Muscle of back (tissue), 11 donors: ENCODE data around the gene RGS6. TPM values are rescaled to one million over a fixed set of nuclear protein-coding genes. Genes with fewer than 3 reads are reported as not detected.

Experiments
- DNase-seq, 3 donors: peaks; one replicate each; pipeline versions ENCODE4 v3.0.0 to v3.0.0-alpha.2; 2013
- polyA plus RNA-seq, 10 donors: library from polyadenylated mRNA; unstranded; fragments of 120-200 nt; gene quantifications; one replicate each; pipeline ENCODE4 v1.2.1, GENCODE V29; 2013; ENCODE audit not compliant: insufficient read length in 10 of 10

The RGS6 gene
- polyA plus RNA-seq, 10 donors = 4.8 to 7.8 (median 5.8) TPM

DNA sequence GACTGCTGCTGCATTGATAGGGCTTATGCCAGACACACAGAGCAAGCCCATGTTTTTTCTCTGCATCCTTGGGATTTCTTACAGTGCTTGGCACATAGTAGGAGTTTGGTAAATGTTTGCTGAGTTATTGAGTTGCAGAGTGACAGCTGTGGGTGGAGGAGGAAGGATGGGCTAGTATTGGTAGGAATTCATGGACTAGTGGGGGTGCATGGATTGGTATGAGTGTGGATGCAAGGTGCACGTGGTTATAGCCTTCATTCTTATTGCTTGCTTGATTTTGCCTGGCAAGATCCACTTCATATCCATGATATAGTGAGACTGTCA, 11.4 kb downstream of the RGS6 start:
- DNase-seq = no peak

DNA sequence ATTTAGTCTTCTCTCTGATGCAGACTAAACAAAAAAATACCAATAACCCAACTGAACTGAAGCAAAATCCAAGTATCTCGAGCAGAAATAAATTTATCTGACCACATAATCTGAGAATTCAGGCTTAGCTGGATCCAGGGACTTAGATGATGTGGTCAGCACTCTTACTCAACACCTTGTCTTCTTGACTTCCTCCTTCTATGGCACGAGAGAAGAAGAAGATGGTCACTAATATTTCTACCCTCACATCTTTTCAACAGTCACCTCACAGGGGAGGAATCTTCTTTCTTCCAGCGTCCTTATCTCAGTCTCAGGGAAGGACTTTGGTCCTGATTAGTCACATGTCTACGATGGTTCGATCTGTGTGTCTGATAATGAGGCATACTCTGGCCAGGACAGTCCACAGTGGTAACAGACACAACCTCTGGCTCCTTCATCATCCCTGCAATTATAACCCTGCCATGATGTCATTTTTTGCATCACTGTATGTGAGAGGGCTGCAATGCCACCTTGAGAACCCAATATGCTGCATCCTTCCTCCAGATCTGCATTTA, 15.8 kb downstream of the RGS6 start:
- DNase-seq = no peak

DNA sequence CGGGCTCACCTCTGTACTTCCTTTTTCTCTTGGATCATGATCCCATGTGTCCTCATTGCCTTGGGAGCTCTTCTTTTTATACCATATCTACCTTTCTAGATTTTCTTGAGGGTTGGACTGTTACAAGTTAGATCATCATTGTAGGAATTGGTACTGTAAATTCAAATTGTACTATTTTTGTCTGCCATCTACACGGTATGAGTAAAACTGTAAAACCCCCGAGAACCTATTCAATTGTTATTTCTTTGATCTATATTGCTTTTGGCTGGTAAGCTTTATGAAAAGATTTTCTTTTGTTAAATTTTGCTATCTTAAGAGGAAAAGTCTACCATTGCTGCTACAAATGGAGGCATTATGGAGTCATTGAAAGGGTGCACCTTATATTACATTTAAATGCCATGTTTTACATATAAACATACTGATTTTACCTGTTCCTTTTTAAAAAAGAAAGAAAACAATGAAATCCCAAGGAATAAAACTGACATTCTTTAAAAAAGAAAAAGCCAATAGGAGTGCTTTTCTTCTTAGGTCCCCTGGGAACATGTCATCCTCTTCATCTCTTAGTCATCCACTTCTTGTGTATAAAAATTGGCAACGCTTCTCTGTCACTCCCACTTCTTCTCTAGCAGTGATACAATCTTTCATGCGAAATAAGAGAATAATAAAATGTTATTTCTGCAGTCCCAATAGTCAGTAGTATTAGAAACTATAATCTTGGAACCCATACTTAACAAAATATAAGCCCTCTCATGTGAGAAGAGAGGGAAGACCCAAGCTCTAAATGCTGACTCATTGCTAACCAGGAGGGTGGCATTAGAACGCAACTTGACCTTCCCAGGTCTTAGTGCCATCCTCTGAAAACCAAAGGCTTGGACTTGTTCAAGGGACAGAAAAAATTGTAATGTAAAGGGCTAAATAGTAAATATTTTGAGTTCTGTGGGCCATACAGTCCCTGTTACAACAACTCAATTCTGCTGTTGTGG, 20.4 kb downstream of the RGS6 start:
- DNase-seq = no peak

DNA sequence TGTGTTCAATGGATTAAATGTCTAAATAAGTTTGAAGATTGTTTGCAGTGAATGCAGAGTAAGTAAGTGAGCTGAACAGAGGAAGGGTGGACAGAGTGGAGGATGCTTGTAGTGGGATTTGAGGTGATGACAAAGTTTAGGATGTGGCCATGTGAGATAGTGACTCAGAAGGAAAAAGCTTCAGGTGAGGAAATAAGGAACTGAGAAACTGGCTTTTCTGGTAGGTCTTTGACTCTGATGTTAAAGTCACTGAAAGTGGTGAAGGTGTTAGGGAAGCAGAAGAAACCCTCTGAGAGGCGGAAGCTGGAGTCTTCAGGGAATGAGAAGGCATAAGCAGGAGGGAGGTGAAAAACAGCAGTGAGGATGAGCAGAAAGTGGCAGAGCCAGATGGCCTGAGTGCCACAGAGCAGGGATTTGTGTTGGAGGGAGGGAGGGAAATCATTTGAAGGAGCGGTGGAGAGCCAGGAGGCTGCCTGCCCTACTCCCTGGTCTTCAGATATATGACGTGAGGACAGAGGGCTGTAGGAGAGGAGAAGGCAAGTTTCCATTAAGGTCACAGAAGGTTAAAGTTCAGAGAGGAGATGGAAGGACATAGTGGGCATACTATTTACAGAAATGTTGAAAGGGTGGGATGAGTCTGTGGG, 24.8 kb downstream of the RGS6 start:
- DNase-seq = no peak

DNA sequence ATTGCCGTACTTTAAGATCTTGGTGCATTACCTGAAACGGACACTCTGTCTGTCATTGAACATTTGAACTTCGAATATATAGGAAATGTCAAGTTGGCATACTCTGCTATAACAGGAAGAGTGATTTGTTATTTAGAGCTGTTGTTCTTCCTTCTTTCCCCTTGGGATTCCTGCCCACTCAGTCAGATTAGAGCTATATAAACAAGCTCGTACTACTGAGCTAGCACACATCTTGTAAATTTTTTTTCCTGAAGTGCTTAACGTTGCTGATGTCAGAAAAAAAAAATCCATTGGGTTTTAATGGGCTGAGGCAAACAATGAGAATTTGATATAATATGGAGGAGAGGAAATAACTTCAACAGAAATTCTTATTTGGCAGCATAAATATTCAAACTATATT, 26.8 kb downstream of the RGS6 start:
- no peak for DNase-seq

DNA sequence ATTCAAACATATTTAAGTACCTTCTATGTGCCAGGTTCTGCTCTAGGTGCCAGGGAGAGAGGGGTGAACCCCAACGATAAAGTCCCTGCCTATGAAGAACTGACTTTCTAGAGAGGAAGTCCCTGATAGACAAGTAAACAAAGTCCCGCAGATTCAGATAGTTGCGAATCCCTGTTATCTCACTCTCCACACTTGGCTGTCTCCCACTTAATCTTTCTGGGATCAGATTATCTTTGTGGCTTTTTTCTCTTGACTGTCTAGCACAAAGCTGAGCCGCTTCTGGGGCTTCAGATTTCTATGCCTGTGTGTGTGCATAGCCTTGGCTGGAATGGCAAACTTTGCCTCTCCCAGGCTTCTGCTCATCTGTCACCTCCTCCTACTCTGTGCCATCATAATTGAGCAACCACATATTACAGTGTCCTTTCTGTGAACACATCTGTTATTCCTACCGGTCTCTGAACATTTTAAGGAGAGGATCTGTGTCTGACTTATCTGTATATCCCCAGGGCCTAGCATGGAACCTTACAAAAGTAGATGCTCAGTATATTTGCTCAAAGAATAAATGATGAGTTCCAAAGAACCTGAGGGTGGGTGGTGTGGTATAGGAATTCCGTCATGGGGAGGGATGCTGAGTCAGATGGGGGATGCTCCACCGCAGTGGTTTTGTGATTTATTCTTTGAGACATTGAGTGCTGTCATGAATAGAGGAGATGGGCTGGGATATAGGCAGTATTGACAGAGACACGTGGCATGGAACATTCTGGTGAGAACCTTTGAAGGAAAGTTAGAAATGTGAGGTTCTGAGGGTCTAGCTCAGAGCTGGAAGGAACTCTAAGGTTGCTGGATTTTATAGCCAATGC, 28.5 kb downstream of the RGS6 start:
- no peak for DNase-seq

DNA sequence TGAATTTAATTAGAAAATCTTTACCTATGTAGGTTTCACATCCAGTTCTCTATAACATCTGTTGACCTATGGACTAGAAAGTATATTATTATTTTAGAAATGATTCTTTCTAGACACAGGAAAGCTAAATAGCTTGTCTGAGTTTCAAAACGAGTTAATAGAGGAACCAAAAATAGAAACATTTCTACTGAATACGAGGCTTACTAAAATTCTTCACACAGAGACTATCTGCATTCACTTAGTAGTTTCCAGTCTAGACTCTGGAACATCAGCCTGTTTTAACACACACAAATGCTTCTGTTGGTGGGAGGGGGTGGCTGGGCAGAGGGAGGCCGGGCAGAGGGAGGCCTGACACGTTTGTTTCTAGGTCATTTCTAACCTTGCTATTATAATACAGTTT, 29.7 kb downstream of the RGS6 start:
- no peak for DNase-seq

DNA sequence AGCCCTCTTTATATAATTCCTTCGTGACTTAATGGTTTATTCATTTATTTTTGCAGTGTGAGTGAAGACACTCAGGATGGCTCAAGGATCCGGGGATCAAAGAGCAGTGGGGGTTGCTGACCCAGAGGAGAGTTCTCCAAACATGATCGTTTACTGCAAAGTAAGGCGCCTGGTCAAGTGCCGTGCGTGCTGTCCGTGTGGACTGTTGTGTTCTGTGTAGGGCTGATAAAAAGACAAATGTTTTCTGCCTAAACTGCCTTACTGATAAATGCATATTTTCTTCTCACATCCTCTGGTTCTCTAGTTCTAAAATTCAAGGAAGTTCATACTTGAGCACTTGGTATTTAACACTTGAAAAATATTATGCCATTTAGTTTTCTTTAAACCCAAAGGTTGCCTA, 32.5 kb downstream of the RGS6 start:
- no peak for DNase-seq

DNA sequence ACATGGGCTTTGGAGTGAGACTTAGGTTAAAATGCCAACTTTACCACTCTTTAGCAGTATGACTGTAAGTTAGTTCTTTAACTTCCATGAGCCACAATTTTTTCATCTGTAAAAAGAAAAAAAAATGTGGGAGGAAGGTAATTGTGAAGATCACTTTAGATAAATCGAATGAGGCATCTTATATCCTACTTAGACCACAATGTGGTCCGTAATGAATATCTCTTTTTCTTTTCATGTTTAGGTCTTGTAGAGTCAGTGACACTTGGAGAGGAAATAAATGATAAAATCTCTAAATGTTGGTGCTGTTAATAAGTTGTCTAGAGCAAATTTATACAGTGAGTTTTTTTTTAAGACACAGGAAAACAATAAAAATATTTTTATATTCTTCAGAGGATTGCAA, 34.3 kb downstream of the RGS6 start:
- no peak for DNase-seq

DNA sequence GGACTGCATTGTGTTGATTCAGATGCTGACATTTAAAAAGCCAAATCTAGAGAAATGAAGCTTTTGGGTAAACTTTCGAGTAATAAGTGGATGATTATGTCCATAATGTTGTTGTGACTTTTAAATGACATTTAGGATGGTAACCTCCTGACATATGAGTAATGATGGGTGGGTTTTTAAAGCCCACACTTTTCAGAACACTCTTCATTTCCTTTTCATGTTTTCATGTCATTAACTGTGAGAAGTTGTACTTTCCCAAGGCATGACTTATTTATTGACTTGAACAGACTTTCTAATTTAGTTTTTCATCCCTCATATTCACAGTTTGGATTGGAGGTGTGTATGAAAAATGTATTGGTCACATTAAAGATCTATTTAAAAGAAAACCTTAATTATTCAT, 35.5 kb downstream of the RGS6 start:
- no peak for DNase-seq

DNA sequence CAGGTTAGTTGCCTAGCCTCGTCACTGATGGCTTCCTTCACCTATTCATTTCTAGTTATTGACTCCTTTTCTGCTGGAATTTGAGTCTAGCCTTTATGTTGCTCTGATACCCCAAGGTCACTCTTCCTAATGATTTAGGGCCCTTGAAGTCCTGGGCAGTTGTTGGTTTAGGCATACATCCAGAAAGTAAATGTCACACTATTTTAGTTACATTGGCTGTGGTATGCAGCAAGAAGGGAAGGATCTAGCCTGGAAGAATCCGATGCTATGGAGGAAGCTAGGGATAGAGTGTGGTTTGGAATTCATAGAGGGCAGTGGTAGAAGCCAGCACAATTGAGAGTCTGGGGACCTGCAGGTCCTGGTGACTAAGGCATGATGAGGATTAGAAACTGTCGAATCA, 38.0 kb downstream of the RGS6 start:
- DNase-seq = no peak

DNA sequence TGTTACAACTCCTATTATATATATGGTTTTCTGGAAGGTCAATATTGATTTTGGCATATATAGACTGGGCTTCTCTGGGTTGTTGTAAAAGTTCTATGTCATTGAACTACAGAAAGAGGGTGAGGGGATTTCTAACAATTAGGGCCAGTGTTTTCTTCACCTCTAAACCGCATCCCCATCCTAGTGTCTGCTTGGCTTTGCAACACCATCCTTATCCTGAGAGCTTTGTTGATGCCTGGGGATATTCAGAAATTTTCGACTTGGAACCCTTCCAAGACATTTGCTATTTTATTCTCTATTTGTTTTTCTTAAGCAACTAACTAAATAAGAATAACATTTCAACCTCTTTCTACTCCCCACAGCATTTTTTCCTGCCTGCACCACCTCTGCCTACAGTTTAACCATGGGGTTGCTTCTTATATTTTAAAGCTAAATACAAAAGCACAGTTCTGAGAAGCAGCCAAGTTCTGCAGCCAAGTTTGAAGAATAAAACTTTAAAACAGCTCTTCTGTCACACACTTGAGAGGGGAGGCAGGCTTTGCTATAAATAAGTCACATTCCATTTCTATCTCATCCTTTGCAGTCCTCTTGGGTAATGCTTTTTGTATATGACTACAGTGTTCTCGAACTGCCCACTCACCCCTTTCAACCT, 53.4 kb downstream of the RGS6 start:
- peak; percentile 60 to 88 (median 76) for DNase-seq

DNA sequence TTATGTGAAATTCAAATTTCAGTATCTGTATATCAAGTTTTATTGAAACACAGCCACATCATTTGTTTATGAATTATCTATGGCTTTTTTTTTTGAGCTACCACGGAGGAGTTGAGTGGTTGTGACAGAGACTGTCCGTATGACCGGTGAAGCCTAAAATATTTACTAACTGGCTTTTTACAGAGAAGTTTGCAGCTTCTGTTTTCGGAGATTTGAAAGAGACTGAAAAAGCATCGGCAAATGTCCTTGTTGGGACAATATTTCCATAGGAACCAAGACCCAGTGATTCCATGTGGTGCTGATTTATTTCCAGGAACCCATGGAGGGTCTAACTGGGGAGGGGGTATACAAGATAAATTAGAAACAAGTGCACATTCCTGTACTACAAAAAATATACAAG, 56.2 kb downstream of the RGS6 start:
- DNase-seq = no peak

DNA sequence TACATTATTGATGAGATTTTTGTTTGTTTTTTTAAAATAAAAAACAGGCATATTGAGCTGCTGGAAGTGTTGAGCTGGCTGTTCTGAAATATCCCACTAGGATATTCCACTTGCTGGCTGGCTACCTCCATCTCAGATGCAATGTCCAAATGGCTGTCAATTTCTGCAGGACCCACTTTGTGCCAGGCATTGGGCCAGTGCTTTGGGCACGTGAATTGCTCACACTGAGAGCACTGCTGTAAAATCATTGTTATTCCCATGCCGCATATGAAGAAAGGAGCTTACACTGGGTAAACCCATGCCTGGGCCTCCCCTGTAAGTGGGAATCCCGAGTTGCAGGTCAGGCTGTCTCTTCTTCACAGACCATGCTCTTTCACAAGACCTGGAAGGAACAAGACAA, 56.7 kb downstream of the RGS6 start:
- no peak for DNase-seq

DNA sequence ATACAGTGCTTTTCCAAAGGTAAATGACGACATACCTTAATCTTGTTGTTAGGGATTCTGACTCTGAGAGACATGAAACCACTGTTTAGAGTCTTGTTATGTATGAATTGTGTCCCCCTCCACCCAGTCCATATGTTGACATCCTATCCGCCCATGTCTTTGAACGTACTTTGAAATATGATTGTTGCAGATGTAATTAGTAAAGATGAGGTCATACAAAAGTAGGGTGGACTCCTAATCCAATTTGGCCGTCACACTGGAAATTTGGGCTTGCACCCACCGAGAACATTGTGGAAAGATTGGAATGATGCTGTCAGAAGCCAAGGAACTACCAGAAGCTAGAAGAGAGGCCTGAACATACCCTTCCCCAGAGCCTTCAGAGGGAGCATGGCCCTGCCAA, 62.2 kb downstream of the RGS6 start:
- no peak for DNase-seq

DNA sequence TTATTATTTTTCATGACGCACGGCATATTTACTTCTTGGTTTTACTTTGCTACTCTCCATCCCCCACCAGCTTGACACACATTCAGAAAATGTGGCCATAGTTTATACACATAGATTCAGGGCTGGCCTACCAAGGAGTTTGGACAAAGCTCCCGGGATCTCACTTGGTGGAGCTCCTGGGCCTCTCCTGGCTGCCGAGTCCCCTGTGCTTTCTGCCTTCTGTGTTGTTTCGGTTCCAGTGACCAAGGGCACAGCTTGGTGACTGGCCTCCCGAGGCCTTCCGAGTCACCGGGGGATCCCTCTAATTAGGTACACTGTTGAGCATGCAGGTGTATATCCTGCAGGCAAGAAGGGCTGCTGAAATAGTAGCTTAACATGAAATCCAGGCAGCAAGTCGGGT, 63.5 kb downstream of the RGS6 start:
- no peak for DNase-seq

DNA sequence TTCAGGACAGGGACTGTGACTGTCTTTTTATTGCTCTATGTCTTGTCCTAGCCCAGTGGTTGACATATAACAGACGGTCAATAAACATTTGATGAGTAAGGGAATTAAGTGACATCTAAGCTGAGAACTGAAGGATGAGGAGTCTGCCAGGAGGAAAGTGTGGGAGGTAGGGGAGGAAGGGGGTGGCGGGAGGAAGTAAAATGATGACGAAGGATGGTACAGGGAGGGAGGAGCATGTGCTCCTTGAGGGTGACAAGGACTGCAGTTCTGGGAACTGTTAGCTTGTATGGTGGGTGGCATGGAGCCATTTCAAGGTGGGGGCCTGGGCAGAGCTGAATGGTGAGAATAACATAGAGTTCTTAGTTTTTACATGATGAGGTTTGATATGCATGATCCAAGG, 64.4 kb downstream of the RGS6 start:
- no peak for DNase-seq

DNA sequence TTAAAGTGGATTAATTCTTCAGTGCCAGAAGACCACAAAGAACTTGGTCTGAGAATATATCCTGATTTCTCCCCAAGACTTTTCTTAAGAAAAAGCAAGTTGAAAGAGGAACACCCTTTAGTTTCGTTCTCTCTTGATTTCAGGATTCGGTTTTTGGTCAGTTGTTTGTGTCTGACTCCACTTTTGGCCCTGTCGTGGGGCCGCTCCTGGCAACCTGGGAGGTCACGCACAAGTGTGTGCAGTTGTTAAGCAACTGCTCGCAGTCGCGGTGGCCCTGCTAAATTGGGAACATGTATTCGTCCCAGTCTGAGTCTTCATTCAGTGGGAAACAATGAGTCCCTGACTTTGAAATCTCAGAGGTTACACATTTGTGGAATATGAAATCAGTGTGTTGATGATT, 68.7 kb downstream of the RGS6 start:
- peak; percentile 37 to 59 (median 42) for DNase-seq

DNA sequence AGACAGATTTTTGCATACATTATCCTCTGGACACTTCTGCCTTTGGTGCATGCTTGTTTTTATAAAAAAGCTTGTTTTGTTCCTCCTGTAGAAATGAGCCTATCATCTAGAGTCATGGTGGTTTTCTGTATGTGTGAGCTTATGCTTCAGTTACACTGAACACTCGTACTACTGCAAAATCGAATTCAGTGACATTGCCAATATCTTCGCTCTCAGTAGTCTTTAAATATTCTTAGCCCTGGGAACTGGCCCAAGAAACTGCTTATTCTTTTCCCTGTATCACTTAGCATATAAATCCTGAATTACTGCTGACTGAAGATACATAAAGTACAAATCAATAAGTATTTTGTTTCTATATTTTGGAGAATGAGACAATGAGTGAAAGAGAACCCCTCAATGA, 70.5 kb downstream of the RGS6 start:
- no peak for DNase-seq

DNA sequence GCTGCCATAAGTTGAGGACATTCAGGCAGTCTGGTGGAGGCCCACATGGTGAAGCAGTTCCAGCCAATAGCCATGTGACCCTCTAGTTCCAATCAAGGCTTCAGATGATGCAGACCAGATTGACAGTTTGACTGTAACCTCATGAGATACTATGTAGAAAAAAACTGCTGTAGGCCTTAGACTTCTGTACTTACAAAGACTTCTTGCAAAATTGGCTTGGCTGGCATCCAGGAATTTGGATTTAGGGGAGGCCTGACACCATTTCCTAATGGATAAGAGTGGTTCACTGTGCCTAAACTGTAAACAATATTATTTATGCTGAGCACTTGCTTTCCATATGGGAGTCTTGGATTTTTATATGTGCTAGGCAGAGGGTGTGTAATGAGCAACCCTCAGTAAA, 76.4 kb downstream of the RGS6 start:
- DNase-seq = no peak

DNA sequence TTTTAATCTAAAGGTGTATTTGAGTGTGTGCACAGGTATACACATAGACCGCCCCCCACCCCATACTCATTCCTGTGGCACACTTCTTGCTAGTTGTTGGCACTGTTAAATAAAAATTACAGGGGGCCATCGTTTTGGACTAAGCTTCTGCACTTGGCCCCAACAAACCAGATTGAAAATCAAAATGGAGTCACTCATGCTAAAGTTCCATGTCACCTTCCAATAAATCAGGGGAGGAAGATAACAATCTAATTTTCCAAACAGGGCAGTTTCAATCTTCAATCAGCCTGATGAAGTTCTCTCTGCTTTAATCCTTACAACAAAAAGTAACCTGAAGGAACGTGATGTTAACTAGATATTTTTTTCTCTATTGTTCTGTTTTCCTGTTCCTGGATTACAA, 78.2 kb downstream of the RGS6 start:
- no peak for DNase-seq
